Activated T-cell treated with anti-CD3 and anti-CD28 coated beads, Interleukin-2, amount 50 U/mL, for 72 hours (primary cell): Measurements from ENCODE around the gene STX11. TPM values are rescaled to one million over a fixed set of nuclear protein-coding genes. Genes with fewer than 3 reads are reported as not detected.

Experiments
- ATAC-seq, 2 donors: fragments of 150-1000 bp; cut with Tn5 transposase; replicated peaks in 1 of 2; 2 replicates each; pipeline ENCODE4 v1.10.0; 2021; ENCODE audit warnings: moderate library complexity in 2 of 2, mild to moderate bottlenecking in 1 of 2
- DNase-seq, 2 donors: peaks; one replicate each; pipeline ENCODE4 v3.0.0; 2021 to 2022; ENCODE audit warnings: mixed read lengths in 1 of 2
- H3K27ac Mint-ChIP-seq: one replicate; pipeline ENCODE4 v1.8.0; 2022; ENCODE audit warnings: mild to moderate bottlenecking, moderate library complexity, mixed read lengths
- H3K27me3 Mint-ChIP-seq: one replicate; pipeline ENCODE4 v1.8.0; 2022; ENCODE audit warnings: low read depth, mixed read lengths
- H3K36me3 Mint-ChIP-seq, 2 donors: one replicate each; pipeline ENCODE4 v1.8.0; 2022; ENCODE audit warnings: mixed read lengths in 2 of 2, mild to moderate bottlenecking in 1 of 2; ENCODE audit not compliant: insufficient read depth in 2 of 2
- H3K4me1 Mint-ChIP-seq: one replicate; pipeline ENCODE4 v1.8.0; 2022; ENCODE audit warnings: low read depth, mixed read lengths
- H3K4me3 Mint-ChIP-seq, 2 donors: one replicate each; pipeline ENCODE4 v1.8.0; 2022; ENCODE audit warnings: mild to moderate bottlenecking in 2 of 2, mixed read lengths in 2 of 2, moderate library complexity in 2 of 2
- H3K9me3 Mint-ChIP-seq, 2 donors: one replicate each; pipeline ENCODE4 v1.8.0; 2022; ENCODE audit warnings: mixed read lengths in 2 of 2
- total RNA-seq, 2 donors: library from RNA; stranded (reverse); gene quantifications; one replicate each; pipeline ENCODE4 v1.2.3, GENCODE V29; 2022

STX11 gene
- total RNA-seq, 2 donors from 2014 or later = 34.0 to 36.0 TPM

DNA sequence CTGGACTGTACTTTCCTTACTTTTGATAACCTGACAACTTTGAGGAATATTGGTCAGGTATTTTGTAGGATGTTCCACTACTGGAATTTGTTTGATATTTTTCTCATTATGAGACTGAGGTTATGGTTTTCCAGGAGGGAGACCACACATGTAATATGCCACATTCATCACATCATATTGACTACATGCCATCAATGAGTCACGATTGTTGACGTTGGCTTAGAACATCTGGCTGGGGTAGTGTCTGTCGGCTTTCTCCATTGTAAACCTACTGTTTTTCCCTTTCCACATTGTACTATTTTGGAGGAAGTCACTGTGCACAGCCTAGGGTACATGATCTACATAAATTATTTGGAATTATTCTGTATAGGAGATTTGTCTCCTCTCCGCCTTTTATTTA, 1.4 kb upstream of the STX11 start:
- no peak overlapping the region for H3K4me3 Mint-ChIP-seq
- H3K4me1 Mint-ChIP-seq = peaks cover 47% of the 10 kb centered on the region
- peaks cover 11 to 15% of the 10 kb centered on the region in 2 donors for H3K36me3 Mint-ChIP-seq
- no peak overlapping the region for H3K27ac Mint-ChIP-seq
- no peak for ATAC-seq
- no peak for DNase-seq
- no peaks in the 10 kb centered on the region for H3K27me3 Mint-ChIP-seq
- no peaks in the 10 kb centered on the region for H3K9me3 Mint-ChIP-seq

DNA sequence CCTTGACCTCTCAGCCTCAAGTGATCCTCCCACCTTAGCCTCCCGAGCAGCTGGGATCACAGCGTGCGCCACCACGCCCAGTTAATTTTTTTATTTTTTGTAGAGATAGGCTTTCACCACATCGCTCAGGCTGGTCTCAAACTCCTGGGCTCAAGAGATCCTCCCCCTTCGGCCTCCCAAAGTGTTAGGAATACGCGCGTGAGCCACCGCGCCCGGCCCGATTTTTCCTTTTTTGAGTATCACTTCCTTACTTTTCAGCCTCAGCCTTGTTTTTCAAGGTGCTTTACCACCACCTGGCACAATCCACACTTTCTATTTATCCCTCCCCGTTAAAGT, 791 bp upstream of the STX11 start:
- peak overlapping the region; percentile 88 to 94 for H3K4me3 Mint-ChIP-seq
- H3K27ac Mint-ChIP-seq = peak overlapping the region; percentile 81
- peaks cover 11 to 17% of the 10 kb centered on the region in 2 donors for H3K36me3 Mint-ChIP-seq
- no peaks in the 10 kb centered on the region for H3K9me3 Mint-ChIP-seq
- H3K4me1 Mint-ChIP-seq = peaks cover 54% of the 10 kb centered on the region
- H3K27me3 Mint-ChIP-seq = no peaks in the 10 kb centered on the region
- DNase-seq = no peak
- ATAC-seq = no peak

DNA sequence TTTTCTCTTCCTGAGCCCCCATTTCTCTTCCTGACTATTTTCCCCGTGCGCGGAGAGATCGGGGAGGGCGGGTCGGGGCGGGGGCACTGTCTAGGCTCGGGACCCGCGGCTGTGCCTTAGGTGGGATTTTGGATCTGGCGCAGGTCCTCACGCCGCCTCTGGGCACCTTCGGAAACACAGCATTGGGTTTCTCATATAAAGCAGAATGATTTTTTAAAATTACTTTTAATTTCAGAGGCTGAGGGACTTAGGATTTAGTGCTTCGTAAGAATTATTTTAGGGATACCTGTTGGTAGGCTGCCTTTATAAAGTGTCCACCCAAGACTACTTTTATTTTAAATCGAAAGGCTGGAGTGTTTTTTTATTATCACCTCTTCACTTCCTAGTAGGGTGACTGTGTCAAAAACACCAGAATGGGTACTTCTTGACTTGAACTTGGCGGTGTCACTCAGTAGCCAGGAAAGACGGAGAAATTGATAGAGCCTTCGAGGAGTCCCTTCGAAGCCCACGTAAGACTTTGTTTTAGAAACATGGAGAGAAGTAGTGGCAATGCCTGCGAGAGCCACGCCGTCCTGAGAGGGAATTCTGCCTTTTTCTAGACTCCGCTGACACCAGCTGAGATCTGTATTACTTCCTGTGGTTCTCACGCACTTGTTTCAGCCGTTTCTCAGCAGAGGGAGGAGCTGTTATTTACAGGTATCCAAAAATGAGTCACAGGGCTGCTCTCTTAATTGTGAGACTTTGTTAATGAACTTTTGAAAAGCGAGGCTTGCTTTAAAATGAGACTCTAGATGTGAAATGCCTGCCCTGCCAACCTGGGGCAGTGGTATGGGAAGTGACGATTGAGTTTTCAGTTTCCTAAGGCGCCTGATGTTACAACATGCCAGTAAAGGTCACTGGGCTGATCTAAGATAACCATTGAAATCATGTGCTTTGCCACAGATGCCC, 667 bp downstream of the STX11 start:
- H3K4me1 Mint-ChIP-seq = peaks cover 64% of the 10 kb centered on the region

DNA sequence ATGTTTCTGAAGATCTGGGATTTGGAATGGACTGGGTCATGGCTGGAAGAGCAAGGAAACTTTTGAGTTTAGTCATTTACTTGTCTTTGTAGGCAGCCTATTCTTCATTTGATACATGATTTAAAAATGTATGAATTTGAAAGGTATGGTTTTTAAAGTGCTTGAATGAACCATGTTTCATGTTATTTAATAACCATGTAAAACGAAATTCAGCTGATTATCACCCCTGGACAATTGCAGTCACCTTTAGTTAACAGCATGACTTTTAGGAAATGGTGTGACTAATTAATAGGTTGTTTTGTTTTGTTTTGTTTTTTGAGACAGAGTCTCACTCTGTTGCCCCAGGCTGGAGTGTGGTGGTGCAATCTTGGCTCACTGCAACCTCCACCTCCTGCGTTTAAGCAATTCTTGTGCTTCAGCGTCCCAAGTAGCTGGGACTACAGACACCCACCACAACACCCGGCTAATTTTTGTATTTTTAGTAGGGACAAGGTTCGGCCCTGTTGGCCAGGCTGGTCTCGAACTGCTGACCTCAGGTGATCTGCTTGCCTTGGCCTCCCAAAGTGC, 2.1 kb downstream of the STX11 start:
- DNase-seq = no peak
- H3K27ac Mint-ChIP-seq = peak overlapping the region; percentile 99
- H3K27me3 Mint-ChIP-seq = no peaks in the 10 kb centered on the region
- H3K36me3 Mint-ChIP-seq = peaks cover 20 to 33% of the 10 kb centered on the region in 2 donors
- peaks cover 77% of the 10 kb centered on the region for H3K4me1 Mint-ChIP-seq
- H3K9me3 Mint-ChIP-seq = no peaks in the 10 kb centered on the region
- peak overlapping the region; percentile 83 to 99 for H3K4me3 Mint-ChIP-seq
- no peak for ATAC-seq

More for the DNA sequence above, 667 bp downstream of the STX11 start:
- Mint-ChIP-seq H3K4me3 (peak overlapping the region; percentile 83 to 99), H3K27ac (peak overlapping the region; percentile 99), H3K27me3 (no peaks in the 10 kb centered on the region), H3K9me3 (no peaks in the 10 kb centered on the region), H3K36me3 (peaks cover 15 to 24% of the 10 kb centered on the region in 2 donors)
- ATAC-seq (peak; percentile 65 to 70), DNase-seq (peak; percentile 69 to 70)

GRCh38 chr6:144153260-144153659, 2.9 kb downstream of the STX11 start:
- Mint-ChIP-seq H3K4me1 (peaks cover 73% of the 10 kb centered on the region), H3K27me3 (no peaks in the 10 kb centered on the region), H3K36me3 (peaks cover 21 to 37% of the 10 kb centered on the region in 2 donors), H3K27ac (peak overlapping the region; percentile 99), H3K9me3 (no peaks in the 10 kb centered on the region), H3K4me3 (peak overlapping the region; percentile 83 to 99)
- ATAC-seq (no peak), DNase-seq (no peak)

- no peaks in the 10 kb centered on the region for H3K9me3 Mint-ChIP-seq
- H3K27ac Mint-ChIP-seq = no peak overlapping the region
- DNase-seq = no peak
- peaks cover 69% of the 10 kb centered on the region for H3K4me1 Mint-ChIP-seq
- no peaks in the 10 kb centered on the region for H3K27me3 Mint-ChIP-seq
- H3K4me3 Mint-ChIP-seq = peak overlapping the region; percentile 83 to 99
- ATAC-seq = no peak
- H3K36me3 Mint-ChIP-seq = peaks cover 22 to 38% of the 10 kb centered on the region in 2 donors
Observed at GRCh38 chr6:144153971-144154370, 3.7 kb downstream of the STX11 start.

- H3K9me3 Mint-ChIP-seq = no peaks in the 10 kb centered on the region
- peak overlapping the region in 1 of 2 donors; percentile 50 for H3K4me3 Mint-ChIP-seq
- no peaks in the 10 kb centered on the region for H3K27me3 Mint-ChIP-seq
- peaks cover 24 to 42% of the 10 kb centered on the region in 2 donors for H3K36me3 Mint-ChIP-seq
- H3K27ac Mint-ChIP-seq = peak overlapping the region; percentile 67
- DNase-seq (no peak), ATAC-seq (peak in 1 of 2 donors; percentile 23)
- H3K4me1 Mint-ChIP-seq = peaks cover 61% of the 10 kb centered on the region
Observed at GRCh38 chr6:144155529-144155928, 5.2 kb downstream of the STX11 start.

GRCh38 chr6:144156338-144156737, 6.0 kb downstream of the STX11 start:
- DNase-seq (no peak), ATAC-seq (no peak)
- peaks cover 59% of the 10 kb centered on the region for H3K4me1 Mint-ChIP-seq
- H3K4me3 Mint-ChIP-seq = peak overlapping the region; percentile 44 to 69
- H3K27ac Mint-ChIP-seq = peak overlapping the region; percentile 42
- H3K27me3 Mint-ChIP-seq = no peaks in the 10 kb centered on the region
- H3K36me3 Mint-ChIP-seq = peaks cover 19 to 40% of the 10 kb centered on the region in 2 donors
- H3K9me3 Mint-ChIP-seq = no peaks in the 10 kb centered on the region

DNA sequence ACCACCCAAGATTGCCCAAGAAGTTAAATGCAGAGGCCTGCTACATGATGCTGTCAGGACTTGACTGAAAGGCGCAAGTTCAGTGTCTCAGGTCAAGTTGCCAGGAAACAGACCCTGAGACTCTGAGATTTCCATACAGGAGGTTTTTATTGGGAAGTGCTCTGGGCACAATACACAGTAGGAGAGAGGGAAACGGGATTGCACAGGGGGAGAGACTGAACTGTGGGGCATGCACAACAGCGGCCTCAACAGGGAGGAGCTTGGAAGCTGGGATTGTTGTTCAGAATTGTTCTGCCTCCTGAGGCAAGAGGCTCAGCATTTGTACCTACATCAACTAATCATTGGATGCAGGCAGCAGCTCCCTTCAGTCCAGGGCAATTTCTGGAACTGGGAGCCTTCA, 6.7 kb downstream of the STX11 start:
- Mint-ChIP-seq H3K27ac (peak overlapping the region; percentile 6), H3K4me3 (no peak overlapping the region), H3K4me1 (peaks cover 53% of the 10 kb centered on the region)

DNA sequence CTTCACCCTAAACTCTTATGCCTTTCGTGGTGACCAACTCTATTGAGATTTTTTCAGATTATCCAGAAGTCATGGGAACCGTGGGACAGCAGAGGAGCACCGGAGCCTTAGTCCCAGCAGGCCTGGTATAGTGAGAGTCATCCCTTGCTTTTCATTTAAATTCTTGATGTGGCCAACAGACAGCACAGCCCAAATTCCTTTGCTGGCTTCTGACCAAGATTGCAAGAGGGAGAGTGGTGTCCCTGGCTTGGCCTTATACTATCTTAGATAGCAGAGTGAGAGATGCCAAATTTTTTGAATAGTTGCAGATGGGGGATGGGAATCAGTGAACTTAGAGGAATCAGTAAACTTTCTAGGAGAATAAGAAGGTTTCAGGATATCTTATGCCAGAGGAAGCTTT, 7.8 kb downstream of the STX11 start:
- H3K27ac Mint-ChIP-seq = no peak overlapping the region
- peaks cover 47% of the 10 kb centered on the region for H3K4me1 Mint-ChIP-seq
- H3K27me3 Mint-ChIP-seq = no peaks in the 10 kb centered on the region
- H3K36me3 Mint-ChIP-seq = peaks cover 17 to 42% of the 10 kb centered on the region in 2 donors
- no peak for DNase-seq
- no peak for ATAC-seq
- no peak overlapping the region for H3K4me3 Mint-ChIP-seq
- no peaks in the 10 kb centered on the region for H3K9me3 Mint-ChIP-seq

More for the DNA sequence above, 6.7 kb downstream of the STX11 start:
- no peak for DNase-seq
- Mint-ChIP-seq H3K9me3 (no peaks in the 10 kb centered on the region), H3K36me3 (peaks cover 18 to 40% of the 10 kb centered on the region in 2 donors), H3K27me3 (no peaks in the 10 kb centered on the region)
- no peak for ATAC-seq

DNA sequence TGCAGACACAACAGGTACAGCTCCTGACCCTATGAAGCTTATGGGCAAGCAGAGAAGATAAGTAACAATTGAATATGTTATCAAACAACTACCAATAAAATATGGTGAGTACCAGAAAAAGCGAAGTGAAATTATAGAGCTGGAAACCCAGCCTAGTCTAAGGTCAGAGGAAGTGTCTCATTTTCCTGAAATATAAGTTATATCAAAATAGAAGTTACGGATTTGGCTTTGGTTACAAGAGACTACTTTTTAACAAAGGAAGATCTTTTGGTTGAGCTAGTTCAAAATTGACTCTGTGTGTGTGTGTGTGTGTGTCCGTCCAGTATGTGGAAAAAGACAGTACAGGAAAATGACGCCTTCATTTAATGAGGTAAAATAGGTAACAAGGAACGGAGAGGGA, 8.9 kb downstream of the STX11 start:
- Mint-ChIP-seq H3K9me3 (no peaks in the 10 kb centered on the region), H3K4me1 (peaks cover 37% of the 10 kb centered on the region), H3K4me3 (no peak overlapping the region), H3K36me3 (peaks cover 13 to 33% of the 10 kb centered on the region in 2 donors), H3K27ac (no peak overlapping the region), H3K27me3 (no peaks in the 10 kb centered on the region)
- DNase-seq = no peak
- no peak for ATAC-seq

DNA sequence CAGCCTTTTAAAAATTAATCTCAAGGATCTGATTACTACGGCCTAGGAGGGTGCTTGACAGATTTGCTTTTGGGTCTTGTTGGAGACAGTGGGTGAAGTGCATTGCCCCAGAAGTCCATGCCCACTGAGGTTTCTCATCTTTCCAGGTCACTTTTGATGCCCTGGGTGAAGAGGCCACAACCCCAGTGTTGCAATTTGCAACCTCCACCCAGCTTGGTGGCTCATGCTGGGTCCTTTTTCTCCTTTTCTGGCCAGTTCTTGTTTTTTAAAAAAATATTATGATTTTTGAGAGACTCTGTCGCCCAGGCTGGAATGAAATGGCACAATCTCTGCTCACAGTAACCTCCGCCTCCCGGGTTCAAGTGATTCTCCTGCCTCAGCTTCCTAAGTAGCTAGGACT, 9.4 kb downstream of the STX11 start:
- Mint-ChIP-seq H3K9me3 (no peaks in the 10 kb centered on the region), H3K27ac (no peak overlapping the region), H3K36me3 (peaks cover 11 to 32% of the 10 kb centered on the region in 2 donors), H3K27me3 (no peaks in the 10 kb centered on the region), H3K4me3 (no peak overlapping the region), H3K4me1 (peaks cover 31% of the 10 kb centered on the region)
- ATAC-seq = no peak
- no peak for DNase-seq

DNA sequence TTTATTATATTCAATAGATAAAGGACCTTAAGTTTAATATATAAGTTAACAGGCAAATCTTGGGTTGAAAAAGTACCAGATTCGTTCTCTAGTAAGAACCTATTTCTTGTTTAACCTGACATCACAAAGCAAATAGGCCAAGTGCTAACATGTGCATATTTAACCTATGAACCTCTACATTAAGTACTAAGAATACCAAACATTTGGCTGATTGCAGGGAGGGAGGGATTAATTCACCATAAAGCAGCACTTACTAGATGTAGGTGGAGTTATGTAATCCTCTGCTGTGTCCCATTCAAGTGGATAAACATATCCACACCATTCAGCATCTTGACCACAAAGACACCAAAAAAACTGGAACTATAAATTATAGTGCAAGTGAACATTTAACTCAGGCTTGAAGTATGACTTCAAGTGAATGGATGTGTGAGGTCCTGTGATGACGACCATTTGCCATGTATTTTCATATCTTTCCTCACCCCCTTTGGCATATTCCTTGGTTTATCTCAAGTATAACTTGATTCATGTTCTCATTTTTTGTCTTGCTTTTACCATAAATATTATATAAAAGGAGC, 10.2 kb downstream of the STX11 start:
- H3K27me3 Mint-ChIP-seq = no peaks in the 10 kb centered on the region
- no peaks in the 10 kb centered on the region for H3K9me3 Mint-ChIP-seq
- ATAC-seq (no peak), DNase-seq (no peak)
- no peak overlapping the region for H3K4me3 Mint-ChIP-seq
- peaks cover 24% of the 10 kb centered on the region for H3K4me1 Mint-ChIP-seq
- H3K36me3 Mint-ChIP-seq = peaks cover 9 to 30% of the 10 kb centered on the region in 2 donors
- no peak overlapping the region for H3K27ac Mint-ChIP-seq
